HEK293T (cell line): ENCODE measurements around the gene DZANK1.
"Not testable (repeated sequence)": the region's sequence is repeated elsewhere in the genome, so short reads cannot be mapped to it uniquely, and the experiment has no call there.

Experiments used
- CTCF ChIA-PET: fragments of 350-600 bp; formaldehyde crosslinking; extraction: SDS; loops from one replicate; lab custom pipeline; 2021; ENCODE audit warnings: antibody characterized with exemption, inconsistent platforms; lab: Yijun Ruan, JAX
- POLR2A ChIA-PET: fragments of 350-600 bp; formaldehyde crosslinking; extraction: SDS; loops from one replicate; lab custom pipeline; 2020; ENCODE audit warnings: antibody characterized with exemption, inconsistent platforms; lab: Yijun Ruan, JAX
- DNase-seq: peaks from one replicate; pipeline ENCODE4 v3.0.0; 2012; ENCODE audit warnings: mixed read lengths; ENCODE audit errors: extremely low spot score
- ARNT ChIP-seq: fragments of 450-650 bp; IDR thresholded peaks from 2 replicates; pipeline ENCODE4 v1.6.1; 2017; ENCODE audit warnings: mild to moderate bottlenecking
- BHLHE40 ChIP-seq: fragments of 450-650 bp; IDR thresholded peaks from 2 replicates; pipeline ENCODE4 v1.6.1; 2016; ENCODE audit warnings: mild to moderate bottlenecking, moderate library complexity, borderline replicate concordance
- CTBP1 ChIP-seq: fragments of 450-650 bp; IDR thresholded peaks from 2 replicates; pipeline ENCODE4 v1.6.1; 2016; ENCODE audit warnings: borderline replicate concordance
- ELF4 ChIP-seq: fragments of 450-650 bp; IDR thresholded peaks from 2 replicates; pipeline ENCODE4 v1.6.1; 2017; ENCODE audit warnings: antibody characterized with exemption
- FOXA1 ChIP-seq: fragments of 450-650 bp; IDR thresholded peaks from 2 replicates; pipeline ENCODE4 v1.6.1; 2016; ENCODE audit warnings: mild to moderate bottlenecking
- FOXK2 ChIP-seq: fragments of 450-650 bp; IDR thresholded peaks from 2 replicates; pipeline ENCODE4 v1.6.1; 2016; ENCODE audit warnings: mild to moderate bottlenecking
- FOXM1 ChIP-seq: fragments of 450-650 bp; IDR thresholded peaks from 2 replicates; pipeline ENCODE4 v1.6.1; 2017; ENCODE audit warnings: mild to moderate bottlenecking, borderline replicate concordance
- HDGF ChIP-seq: fragments of 450-650 bp; IDR thresholded peaks from 2 replicates; pipeline ENCODE4 v1.6.1; 2017; ENCODE audit warnings: antibody characterized with exemption, borderline replicate concordance
- L3MBTL2 ChIP-seq: fragments of 450-650 bp; conservative IDR thresholded peaks from 2 replicates; pipeline ENCODE4 v1.6.1; 2016; ENCODE audit warnings: mild to moderate bottlenecking
- LEF1 ChIP-seq: fragments of 450-650 bp; IDR thresholded peaks from 2 replicates; pipeline ENCODE4 v1.6.1; 2017; ENCODE audit warnings: mild to moderate bottlenecking, borderline replicate concordance
- NFRKB ChIP-seq: fragments of 450-650 bp; IDR thresholded peaks from 2 replicates; pipeline ENCODE4 v1.6.1; 2016; ENCODE audit warnings: mild to moderate bottlenecking, moderate library complexity
- PKNOX1 ChIP-seq: fragments of 450-650 bp; IDR thresholded peaks from 2 replicates; pipeline ENCODE4 v1.6.1; 2016
- SP1 ChIP-seq: fragments of 450-650 bp; IDR thresholded peaks from 2 replicates; pipeline ENCODE4 v1.6.1; 2017
- SUZ12 ChIP-seq: fragments of 450-650 bp; IDR thresholded peaks from 2 replicates; pipeline ENCODE4 v1.6.1; 2016; ENCODE audit warnings: mild to moderate bottlenecking
- TARDBP ChIP-seq: fragments of 450-650 bp; IDR thresholded peaks from 2 replicates; pipeline ENCODE4 v1.6.1; 2016
- ZNF384 ChIP-seq: fragments of 450-650 bp; IDR thresholded peaks from 2 replicates; pipeline ENCODE4 v1.6.1; 2016

DZANK1 gene

GRCh38 chr20:18401305-18401704 lies 65.5 kb downstream of the DZANK1 start:
- TF ChIP-seq LEF1 (no peak), HDGF (no peak), NFRKB (no peak), L3MBTL2 (no peak), PKNOX1 (no peak), SP1 (no peak), TARDBP (no peak)
- ChIA-PET CTCF (no interaction called here), POLR2A (no interaction called here)
- no peak for DNase-seq

- no peak for TF ChIP-seq NFRKB
- no peak for TF ChIP-seq BHLHE40
- no peak for TF ChIP-seq FOXM1
- no peak for TF ChIP-seq FOXA1
- no peak for TF ChIP-seq L3MBTL2
- TF ChIP-seq ZNF384: no peak
- TF ChIP-seq PKNOX1: no peak
- TF ChIP-seq ELF4: no peak
- TF ChIP-seq SP1: no peak
- no peak for TF ChIP-seq FOXK2
- no peak for TF ChIP-seq ARNT
- TF ChIP-seq CTBP1: no peak
- TF ChIP-seq HDGF: no peak
- no peak for TF ChIP-seq LEF1
- TF ChIP-seq SUZ12: no peak
- TF ChIP-seq TARDBP: no peak
- POLR2A ChIA-PET: no interaction called here
- CTCF ChIA-PET: no interaction called here
- DNase-seq: no peak
Observed at GRCh38 chr20:18400460-18400859, 66.4 kb downstream of the DZANK1 start.

- POLR2A ChIA-PET, CTCF ChIA-PET, DNase-seq: not testable (repeated sequence)
Observed at GRCh38 chr20:18398713-18399112, 68.1 kb downstream of the DZANK1 start.

GRCh38 chr20:18397030-18397429 lies 69.8 kb downstream of the DZANK1 start:
- no peak for TF ChIP-seq CTBP1
- no peak for TF ChIP-seq HDGF
- TF ChIP-seq SP1: no peak
- TF ChIP-seq BHLHE40: no peak
- TF ChIP-seq ELF4: no peak
- TF ChIP-seq L3MBTL2: no peak
- no peak for TF ChIP-seq FOXM1
- TF ChIP-seq NFRKB: no peak
- TF ChIP-seq FOXK2: no peak
- no peak for DNase-seq
- ChIA-PET POLR2A (no interaction called here), CTCF (no interaction called here)

- TF ChIP-seq LEF1 (no peak), TARDBP (no peak), ELF4 (no peak), FOXK2 (no peak), FOXA1 (no peak), ZNF384 (no peak), ARNT (no peak), L3MBTL2 (no peak), NFRKB (no peak), FOXM1 (no peak), SP1 (no peak), HDGF (no peak), BHLHE40 (no peak)
- ChIA-PET CTCF (no interaction called here), POLR2A (no interaction called here)
- DNase-seq: no peak
Observed at GRCh38 chr20:18395544-18395943, 71.3 kb downstream of the DZANK1 start.

GRCh38 chr20:18394363-18394762 lies 72.5 kb downstream of the DZANK1 start:
- no peak for DNase-seq
- CTCF ChIA-PET: no interaction called here
- TF ChIP-seq FOXM1: no peak
- no peak for TF ChIP-seq ELF4
- POLR2A ChIA-PET: no interaction called here

- ChIA-PET POLR2A (no interaction called here), CTCF (no interaction called here)
- TF ChIP-seq CTBP1 (no peak), FOXM1 (no peak), LEF1 (no peak), BHLHE40 (no peak)
- no peak for DNase-seq
Observed at GRCh38 chr20:18391686-18392085, 75.1 kb downstream of the DZANK1 start.

- ChIA-PET POLR2A (no interaction called here), CTCF (no interaction called here)
Observed at GRCh38 chr20:18390201-18390600, 76.6 kb downstream of the DZANK1 start.

More at GRCh38 chr20:18390201-18390600, 76.6 kb downstream of the DZANK1 start:
- no peak for TF ChIP-seq L3MBTL2
- no peak for TF ChIP-seq PKNOX1
- TF ChIP-seq SUZ12: no peak
- no peak for TF ChIP-seq SP1
- TF ChIP-seq FOXA1: no peak
- TF ChIP-seq ZNF384: no peak
- no peak for TF ChIP-seq TARDBP
- no peak for TF ChIP-seq NFRKB
- TF ChIP-seq HDGF: no peak
- TF ChIP-seq ELF4: no peak
- TF ChIP-seq BHLHE40: no peak
- TF ChIP-seq FOXM1: no peak
- no peak for TF ChIP-seq FOXK2
- no peak for TF ChIP-seq LEF1
- DNase-seq: no peak
